Brain microvascular endothelial cell (primary cell): ENCODE results near the gene FOXK2.

Experiments used
- DNase-seq: peaks from one replicate; pipeline ENCODE4 v3.0.0-alpha.2; 2020
- H3K27ac ChIP-seq: fragments of 250-450 bp; sonication (Bioruptor Pico); 2 replicates; pipeline ENCODE4 v1.5.1; 2020; ENCODE audit warnings: mild to moderate bottlenecking, moderate library complexity
- H3K27me3 ChIP-seq: fragments of 250-450 bp; sonication (Bioruptor Pico); replicated peaks from 2 replicates; pipeline ENCODE4 v1.5.1; 2020; ENCODE audit warnings: mild to moderate bottlenecking
- H3K36me3 ChIP-seq: fragments of 250-450 bp; sonication (Bioruptor Pico); replicated peaks from 2 replicates; pipeline ENCODE4 v1.5.1; 2020; ENCODE audit warnings: mild to moderate bottlenecking
- H3K4me3 ChIP-seq: 2 replicates; pipeline ENCODE4 v1.5.1; 2011; ENCODE audit warnings: low read depth, mild to moderate bottlenecking, control low read depth, low read length, moderate library complexity
- CTCF ChIP-seq: IDR thresholded peaks from 2 replicates; pipeline ENCODE4 v1.5.1; 2011; ENCODE audit warnings: low read depth, mild to moderate bottlenecking, moderate library complexity, low read length, control low read depth, inconsistent platforms; ENCODE audit errors: missing control alignments
- in situ Hi-C: cut with HindIII; loops from 2 replicates; pipeline ENCODE4 v1.10.0; 2017; ENCODE audit warnings: low sequenced_read_pairs, low pct_ligation_motif_present

The FOXK2 gene

DNA sequence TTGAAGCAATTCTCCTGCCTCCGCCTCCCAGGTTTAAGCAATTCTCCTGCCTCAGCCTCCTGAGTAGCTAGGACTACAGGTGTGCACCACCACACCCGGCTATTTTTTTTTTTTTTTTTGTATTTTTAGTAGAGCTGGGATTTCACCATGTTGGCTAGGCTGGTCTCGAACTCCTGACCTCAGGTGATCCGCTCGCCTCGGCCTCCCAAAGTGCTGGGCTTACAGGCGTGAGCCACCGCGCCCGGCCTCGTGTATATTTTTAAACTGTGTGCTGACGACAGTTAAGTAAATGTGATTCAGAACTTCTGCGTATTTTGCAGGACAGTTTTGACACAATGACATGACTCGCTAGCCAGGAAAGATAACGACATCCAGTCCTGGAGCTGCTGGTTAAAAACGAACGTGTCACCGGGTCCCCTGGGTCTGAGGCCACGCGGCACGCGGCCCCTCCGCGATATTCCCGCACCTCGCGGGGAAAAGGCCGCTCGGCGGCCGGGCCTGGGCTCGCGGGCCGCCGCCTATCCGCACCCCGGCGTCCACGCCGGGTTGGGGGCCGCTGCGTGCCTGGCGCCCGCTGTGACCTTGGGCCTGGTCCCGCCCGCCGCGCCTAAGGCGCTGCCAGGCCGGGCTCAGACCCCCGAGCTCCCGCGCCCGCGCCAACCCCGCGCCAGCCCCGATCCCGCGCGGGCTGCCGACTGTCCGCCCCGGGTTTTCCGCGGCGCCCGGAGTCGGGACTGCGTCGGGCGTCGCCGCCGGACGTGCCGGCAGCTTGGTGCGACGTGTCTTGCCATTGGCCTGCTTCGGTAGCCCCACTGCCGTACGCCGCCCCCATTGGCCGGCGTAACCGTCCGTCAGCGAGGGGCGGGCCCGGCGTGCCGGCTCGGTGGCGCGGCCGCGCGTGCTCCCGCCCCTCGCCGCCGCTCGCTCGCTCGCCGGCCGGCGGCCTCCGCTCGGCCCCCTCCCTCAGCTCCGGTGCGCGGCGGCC, at the start of gene FOXK2:
FOXK2 (plus strand) TSS at position 907 of the 985 bp plus-strand sequence. CDS start 157 bp downstream, outside the sequence.
- Histone ChIP-seq H3K4me3 (peak within 1 kb of the TSS; percentile 71), H3K36me3 (no peaks in the 10 kb centered on the region), H3K27ac (peak within 1 kb of the TSS; percentile 89), H3K27me3 (no peaks in the 10 kb centered on the region)
- peak; percentile 90 for DNase-seq
- in situ Hi-C loops: no loop called here
- no peak for TF ChIP-seq CTCF

GRCh38 chr17:82470065-82470464, 49.5 kb upstream of the FOXK2 start:
- Histone ChIP-seq H3K4me3 (no peak overlapping the region), H3K27ac (no peak overlapping the region), H3K36me3 (peaks cover 20% of the 10 kb centered on the region), H3K27me3 (no peaks in the 10 kb centered on the region)
- in situ Hi-C loops: no loop called here
- DNase-seq: no peak
- no peak for TF ChIP-seq CTCF

DNA sequence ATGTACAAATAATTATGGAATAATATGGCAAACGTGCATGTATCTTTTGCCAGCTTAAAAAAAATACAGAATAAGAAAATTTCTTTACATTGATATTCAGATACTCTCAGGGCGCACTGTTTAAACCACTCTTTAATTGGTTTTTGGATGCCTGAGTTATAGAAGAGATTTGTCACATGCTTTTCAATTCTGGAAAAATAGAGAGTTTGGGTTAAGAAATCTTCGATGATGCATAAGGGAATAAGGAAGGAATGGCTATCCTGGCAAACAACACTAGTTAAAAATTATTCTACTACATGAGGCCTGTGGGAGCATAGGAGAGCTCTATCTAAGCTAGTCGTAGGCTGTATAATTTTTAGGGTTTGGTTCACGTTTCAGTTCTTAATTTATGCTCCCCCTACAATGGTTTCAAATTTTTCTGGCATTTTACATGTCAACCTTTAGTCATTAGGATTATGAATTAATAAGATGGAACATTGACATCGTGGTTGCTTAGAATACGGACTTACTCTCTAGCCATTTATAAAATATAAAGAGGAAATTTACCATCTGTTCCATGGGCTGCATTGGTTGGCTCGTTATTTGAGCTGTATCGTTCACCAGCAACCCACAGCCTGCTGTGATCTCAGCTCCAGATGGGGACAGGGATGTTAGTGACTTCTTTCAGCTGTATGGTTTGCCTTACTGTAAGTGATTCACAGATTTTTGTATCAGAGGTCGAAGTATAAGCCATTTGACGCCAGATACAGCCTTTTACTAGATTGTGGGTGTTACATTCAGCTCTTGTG, 45.1 kb upstream of the FOXK2 start:
- no peak for DNase-seq
- Histone ChIP-seq H3K27me3 (no peaks in the 10 kb centered on the region), H3K36me3 (peaks cover 14% of the 10 kb centered on the region), H3K4me3 (no peak overlapping the region), H3K27ac (no peak overlapping the region)
- in situ Hi-C loops: no loop called here
- no peak for TF ChIP-seq CTCF

GRCh38 chr17:82475458-82475857, 44.1 kb upstream of the FOXK2 start:
- in situ Hi-C loops: no loop called here
- Histone ChIP-seq H3K4me3 (no peak overlapping the region), H3K27ac (no peak overlapping the region), H3K27me3 (no peaks in the 10 kb centered on the region), H3K36me3 (peaks cover 20% of the 10 kb centered on the region)
- peak; percentile 20 for DNase-seq
- TF ChIP-seq CTCF: no peak

DNA sequence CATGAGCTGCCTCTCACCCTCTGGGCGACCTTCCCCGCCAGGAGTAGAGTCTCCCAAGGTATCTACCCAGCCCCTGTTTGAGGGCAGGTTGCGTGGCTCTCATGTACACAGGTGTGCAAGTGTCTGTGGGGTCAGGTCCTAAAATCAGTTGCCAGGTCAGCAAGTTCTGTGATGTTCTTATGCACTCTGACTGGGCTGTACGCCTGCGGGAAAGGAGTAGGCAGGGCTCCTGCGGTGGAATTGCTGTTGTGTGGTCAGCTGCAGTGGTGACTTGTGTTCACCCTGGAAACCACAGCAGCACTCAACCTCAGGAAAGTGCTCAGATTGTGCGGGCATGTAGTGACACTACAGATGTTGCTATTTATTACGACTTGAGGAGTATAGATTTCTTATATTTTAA, 41.6 kb upstream of the FOXK2 start:
- in situ Hi-C loops: no loop called here
- Histone ChIP-seq H3K27me3 (no peaks in the 10 kb centered on the region), H3K27ac (no peak overlapping the region), H3K36me3 (peaks cover 24% of the 10 kb centered on the region), H3K4me3 (no peak overlapping the region)
- TF ChIP-seq CTCF: no peak
- no peak for DNase-seq
